ENCODE results near the gene PROM2. TPM values are rescaled to one million over a fixed set of nuclear protein-coding genes. Genes with fewer than 3 reads are reported as not detected.

PROM2 gene
- polyA plus RNA-seq (11.4 to 21.2 TPM (median 16.8 TPM) in 3 replicates), polyA minus RNA-seq (23.5 to 78.5 TPM (median 26.4 TPM) in 3 replicates)
- polyA plus RNA-seq (2011; ENCODE audit: low read depth): 21.9 TPM
- 13.3 and 15.6 TPM in 2 replicates for polyA plus RNA-seq (2011; cell fraction: cytosol; rRNA removed)
- polyA plus RNA-seq (2011; cell fraction: nucleus; rRNA removed): 83.3 and 112 TPM in 2 replicates
- polyA plus RNA-seq (2012; ENCODE audit: low replicate concordance): 33.3 and 68.3 TPM in 2 replicates
- 29.0 TPM for polyA minus RNA-seq (2011; cell fraction: cytosol; rRNA and poly(A)+ RNA removed)
- 77.9 and 81.8 TPM in 2 replicates for polyA minus RNA-seq (2011; cell fraction: nucleus; rRNA and poly(A)+ RNA removed)

DNA sequence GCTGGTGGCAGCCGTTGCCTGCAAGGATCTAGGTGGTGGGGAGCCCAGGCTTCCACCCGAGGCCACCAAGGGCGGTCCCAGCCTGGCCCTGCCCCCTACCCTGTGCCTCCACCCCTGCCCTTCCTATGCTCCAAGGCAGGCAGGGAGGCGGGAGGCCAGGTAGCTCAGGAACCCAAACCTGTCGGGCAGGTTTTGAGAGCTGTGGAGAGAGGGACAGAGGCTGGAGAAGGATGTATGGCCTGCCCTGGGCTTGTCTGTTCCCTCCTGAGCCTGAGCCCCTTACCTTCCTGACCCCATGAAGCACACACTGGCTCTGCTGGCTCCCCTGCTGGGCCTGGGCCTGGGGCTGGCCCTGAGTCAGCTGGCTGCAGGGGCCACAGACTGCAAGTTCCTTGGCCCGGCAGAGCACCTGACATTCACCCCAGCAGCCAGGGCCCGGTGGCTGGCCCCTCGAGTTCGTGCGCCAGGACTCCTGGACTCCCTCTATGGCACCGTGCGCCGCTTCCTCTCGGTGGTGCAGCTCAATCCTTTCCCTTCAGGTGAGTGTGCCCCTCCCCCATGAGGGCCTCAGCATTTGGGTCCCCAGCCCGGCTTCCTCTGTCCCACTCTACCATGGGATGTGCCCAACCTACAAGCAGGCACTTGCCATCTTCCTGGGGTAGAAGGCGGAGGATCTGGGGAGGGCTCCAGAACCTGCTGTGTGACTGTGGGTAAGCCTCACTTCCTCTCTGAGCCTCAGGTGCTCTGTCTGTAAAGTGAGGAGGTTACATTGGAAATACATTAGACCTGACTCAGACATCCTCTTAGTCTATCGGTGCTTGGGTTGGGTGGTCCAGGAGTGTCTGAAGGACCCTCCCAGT is at the start of gene PROM2:
PROM2 (plus strand) TSS at position 159 of the 860 bp plus-strand sequence; CDS start at position 296, 137 bp downstream.
- Histone ChIP-seq H3K27ac (ENCODE audit: control insufficient read depth, insufficient read depth, low read length) (peak within 1 kb of the TSS; percentile 70), H3K9me3 (ENCODE audit: control insufficient read depth, low read depth, low read length) (no peaks in the 10 kb centered on the region), H3K4me3 (ENCODE audit: control insufficient read depth in 2 of 3, extremely low read depth in 1 of 3, insufficient read depth in 2 of 3, low read depth in 1 of 3, low read length in 3 of 3) (peak within 1 kb of the TSS; percentile 49 to 64 (median 60)), H3K4me1 (ENCODE audit: control insufficient read depth, extremely low read depth, insufficient read depth, low read length) (peaks cover 50% of the 10 kb centered on the region), H3K9ac (ENCODE audit: control insufficient read depth, extremely low read depth, insufficient read depth, low read length) (peak within 1 kb of the TSS; percentile 69), H3K9me1 (ENCODE audit: control insufficient read depth, extremely low read depth, insufficient read depth, low read length) (no peaks in the 10 kb centered on the region), H4K20me1 (ENCODE audit: control insufficient read depth, extremely low read depth, insufficient read depth, low read length) (no peaks in the 10 kb centered on the region), H3K4me2 (ENCODE audit: control insufficient read depth, extremely low read depth, insufficient read depth, low read depth, low read length) (peak within 1 kb of the TSS; percentile 85), H3K36me3 (ENCODE audit: control insufficient read depth in 2 of 2, extremely low read depth in 1 of 2, insufficient read depth in 2 of 2, low read length in 2 of 2) (peaks cover 0 to 3% of the 10 kb centered on the region in 2 experiments), H2AFZ (ENCODE audit: control insufficient read depth, low read length) (peak within 1 kb of the TSS; percentile 57), H3K27me3 (ENCODE audit: control insufficient read depth, extremely low read depth, insufficient read depth, low read length) (no peaks in the 10 kb centered on the region), H3K79me2 (ENCODE audit: control insufficient read depth, insufficient read depth, low read length) (peaks cover 16% of the 10 kb centered on the region)
- DNase-seq (ENCODE audit: low read depth, low spot score): no peak
- TF ChIP-seq, protein P1, sequence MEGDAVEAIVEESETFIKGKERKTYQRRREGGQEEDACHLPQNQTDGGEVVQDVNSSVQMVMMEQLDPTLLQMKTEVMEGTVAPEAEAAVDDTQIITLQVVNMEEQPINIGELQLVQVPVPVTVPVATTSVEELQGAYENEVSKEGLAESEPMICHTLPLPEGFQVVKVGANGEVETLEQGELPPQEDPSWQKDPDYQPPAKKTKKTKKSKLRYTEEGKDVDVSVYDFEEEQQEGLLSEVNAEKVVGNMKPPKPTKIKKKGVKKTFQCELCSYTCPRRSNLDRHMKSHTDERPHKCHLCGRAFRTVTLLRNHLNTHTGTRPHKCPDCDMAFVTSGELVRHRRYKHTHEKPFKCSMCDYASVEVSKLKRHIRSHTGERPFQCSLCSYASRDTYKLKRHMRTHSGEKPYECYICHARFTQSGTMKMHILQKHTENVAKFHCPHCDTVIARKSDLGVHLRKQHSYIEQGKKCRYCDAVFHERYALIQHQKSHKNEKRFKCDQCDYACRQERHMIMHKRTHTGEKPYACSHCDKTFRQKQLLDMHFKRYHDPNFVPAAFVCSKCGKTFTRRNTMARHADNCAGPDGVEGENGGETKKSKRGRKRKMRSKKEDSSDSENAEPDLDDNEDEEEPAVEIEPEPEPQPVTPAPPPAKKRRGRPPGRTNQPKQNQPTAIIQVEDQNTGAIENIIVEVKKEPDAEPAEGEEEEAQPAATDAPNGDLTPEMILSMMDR (optimal IDR thresholded peaks at IDR 0.05 in 1 of 3, IDR thresholded peaks at IDR 0.05 in 1 of 3, conservative IDR thresholded peaks at IDR 0.05 in 1 of 3; ENCODE audit: extremely low read depth in 1 of 3, insufficient read depth in 2 of 3, low read length in 3 of 3): no peak
- no peak for TF ChIP-seq EZH2 (IDR thresholded peaks at IDR 0.05; ENCODE audit: low read length)
- peak; percentile 97 for FAIRE-seq
- dilution Hi-C loops (cut with MboI; ENCODE audit: extremely low pct_ligation_motif_present, low sequenced_read_pairs): no loop called here

DNA sequence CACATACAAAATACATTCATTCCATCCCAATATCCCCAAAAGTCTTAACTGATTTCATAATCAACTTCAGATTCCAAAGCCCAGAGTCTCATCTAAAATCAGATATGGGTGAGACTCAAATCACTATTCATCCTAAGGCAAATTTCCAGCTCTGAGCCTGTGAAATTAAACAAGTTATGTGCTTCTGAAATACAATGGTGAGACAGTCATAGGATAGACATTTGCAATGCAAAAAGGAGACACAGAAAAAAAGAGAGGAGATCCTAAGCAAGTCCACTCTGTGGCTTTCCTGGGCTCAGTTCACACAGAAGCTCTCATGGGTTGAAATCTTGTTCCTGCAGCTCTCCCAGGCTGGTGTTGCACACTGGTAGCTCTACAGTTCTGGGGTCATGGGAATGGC is 48.6 kb upstream of the PROM2 start:
- H3K79me2 ChIP-seq (ENCODE audit: control insufficient read depth, insufficient read depth, low read length): no peaks in the 10 kb centered on the region
- H2AFZ ChIP-seq (ENCODE audit: control insufficient read depth, low read length): no peak overlapping the region
- no peak for DNase-seq (ENCODE audit: low read depth, low spot score)
- no peak for FAIRE-seq
- no peaks in the 10 kb centered on the region for H3K9me1 ChIP-seq (ENCODE audit: control insufficient read depth, extremely low read depth, insufficient read depth, low read length)
- no peak overlapping the region for H3K4me2 ChIP-seq (ENCODE audit: control insufficient read depth, extremely low read depth, insufficient read depth, low read depth, low read length)
- H3K4me3 ChIP-seq (ENCODE audit: control insufficient read depth in 2 of 3, extremely low read depth in 1 of 3, insufficient read depth in 2 of 3, low read depth in 1 of 3, low read length in 3 of 3): no peak overlapping the region
- H3K9ac ChIP-seq (ENCODE audit: control insufficient read depth, extremely low read depth, insufficient read depth, low read length): no peak overlapping the region
- H3K36me3 ChIP-seq (ENCODE audit: control insufficient read depth in 2 of 2, extremely low read depth in 1 of 2, insufficient read depth in 2 of 2, low read length in 2 of 2): no peaks in the 10 kb centered on the region
- TF ChIP-seq, protein P1 (optimal IDR thresholded peaks at IDR 0.05 in 1 of 3, IDR thresholded peaks at IDR 0.05 in 1 of 3, conservative IDR thresholded peaks at IDR 0.05 in 1 of 3; ENCODE audit: extremely low read depth in 1 of 3, insufficient read depth in 2 of 3, low read length in 3 of 3): no peak
- TF ChIP-seq EZH2 (IDR thresholded peaks at IDR 0.05; ENCODE audit: low read length): no peak
- H3K27me3 ChIP-seq (ENCODE audit: control insufficient read depth, extremely low read depth, insufficient read depth, low read length): peaks cover 8% of the 10 kb centered on the region
- H3K27ac ChIP-seq (ENCODE audit: control insufficient read depth, insufficient read depth, low read length): no peak overlapping the region
- no peaks in the 10 kb centered on the region for H3K4me1 ChIP-seq (ENCODE audit: control insufficient read depth, extremely low read depth, insufficient read depth, low read length)
- dilution Hi-C loops (cut with MboI; ENCODE audit: extremely low pct_ligation_motif_present, low sequenced_read_pairs): no loop called here
- no peaks in the 10 kb centered on the region for H4K20me1 ChIP-seq (ENCODE audit: control insufficient read depth, extremely low read depth, insufficient read depth, low read length)
- H3K9me3 ChIP-seq (ENCODE audit: control insufficient read depth, low read depth, low read length): peaks cover 4% of the 10 kb centered on the region

All from keratinocyte (primary cell).